PC-3 (cell line): ENCODE data around the gene DRGX. TPM values are rescaled to one million over a fixed set of nuclear protein-coding genes. Genes with fewer than 3 reads are reported as not detected.

ENCODE experiments used
- ATAC-seq: fragments of 200-7000 bp; cut with Tn5 transposase; 2 replicates; pipeline ENCODE4 v1.9.1; 2020; ENCODE audit warnings: mild to moderate bottlenecking, moderate library complexity
- BruUV-seq: library from RNA; stranded (reverse); fragments of 400-500 nt; replicated peaks from 2 replicates; lab custom pipeline; 2021; lab: Mats Ljungman, UMichigan
- CTCF ChIA-PET: fragments of 300-600 bp; sonication (Branson Sonifier 250); formaldehyde crosslinking; loops from one replicate; lab custom pipeline; 2022; ENCODE audit warnings: antibody characterized with exemption; lab: Charles Lee
- POLR2A ChIA-PET: fragments of 300-600 bp; sonication (Branson Sonifier 250); formaldehyde crosslinking; loops from one replicate; lab custom pipeline; 2022; ENCODE audit warnings: antibody characterized with exemption; ENCODE audit not compliant: unreplicated experiment; lab: Charles Lee
- DNase-seq: peaks from one replicate; pipeline ENCODE4 v3.0.0-alpha.2; 2015
- H2AFZ ChIP-seq: fragments of 300-600 bp; sonication (generic); 2 replicates; pipeline ENCODE4 v1.6.0; 2016; ENCODE audit warnings: antibody characterized with exemption, low read length
- H3F3A ChIP-seq: fragments of 300-600 bp; sonication (generic); one replicate; pipeline ENCODE4 v1.6.0; 2017; ENCODE audit warnings: antibody characterized with exemption, low read length, control low read depth, mild to moderate bottlenecking; ENCODE audit not compliant: unreplicated experiment
- H3K27ac ChIP-seq: fragments of 300-600 bp; sonication (generic); 2 replicates; pipeline ENCODE4 v1.5.1; 2016; ENCODE audit warnings: mild to moderate bottlenecking, low read length
- H3K27me3 ChIP-seq: fragments of 300-600 bp; sonication (generic); 2 replicates; pipeline ENCODE4 v1.6.1; 2016; ENCODE audit warnings: low read length, mixed read lengths
- H3K36me3 ChIP-seq: fragments of 300-600 bp; sonication (generic); 2 replicates; pipeline ENCODE4 v1.6.1; 2016; ENCODE audit warnings: low read depth, mixed run types, low read length, mixed read lengths
- H3K4me1 ChIP-seq: fragments of 300-600 bp; sonication (generic); 2 replicates; pipeline ENCODE4 v1.5.1; 2016; ENCODE audit warnings: low read length; ENCODE audit not compliant: insufficient read depth
- H3K4me2 ChIP-seq: fragments of 300-600 bp; sonication (generic); 2 replicates; pipeline ENCODE4 v1.6.0; 2016; ENCODE audit warnings: low read length
- H3K4me3 ChIP-seq: fragments of 300-600 bp; sonication (generic); 2 replicates; pipeline ENCODE4 v1.5.1; 2016; ENCODE audit warnings: mild to moderate bottlenecking, low read length, mixed read lengths
- H3K79me2 ChIP-seq: fragments of 300-600 bp; sonication (generic); 2 replicates; pipeline ENCODE4 v1.6.1; 2017; ENCODE audit warnings: low read length, mixed read lengths
- H3K9ac ChIP-seq: fragments of 300-600 bp; sonication (generic); 2 replicates; pipeline ENCODE4 v1.6.0; 2016; ENCODE audit warnings: mild to moderate bottlenecking, low read length
- H3K9me2 ChIP-seq: fragments of 300-600 bp; sonication (generic); replicated peaks from 2 replicates; pipeline ENCODE4 v1.6.1; 2016; ENCODE audit warnings: mixed run types, low read length, mixed read lengths
- H3K9me3 ChIP-seq: fragments of 300-600 bp; sonication (generic); 2 replicates; pipeline ENCODE4 v1.6.1; 2016; ENCODE audit warnings: low read length, mixed read lengths
- H4K20me1 ChIP-seq: fragments of 300-600 bp; sonication (generic); 2 replicates; pipeline ENCODE4 v1.6.1; 2016; ENCODE audit warnings: low read length, mixed read lengths
- CTCF ChIP-seq: fragments of 300-600 bp; sonication (generic); conservative IDR thresholded peaks from 2 replicates; pipeline ENCODE4 v1.5.1; 2017; ENCODE audit warnings: antibody characterized with exemption, low read depth, mild to moderate bottlenecking, low read length
- EZH2 ChIP-seq: fragments of 300-600 bp; sonication (generic); IDR thresholded peaks from one replicate; pipeline ENCODE4 v1.6.1; 2017; ENCODE audit warnings: antibody characterized with exemption, mild to moderate bottlenecking, low read length; ENCODE audit not compliant: unreplicated experiment
- EZH2phosphoT487 ChIP-seq: fragments of 300-600 bp; sonication (generic); IDR thresholded peaks from 2 replicates; pipeline ENCODE4 v1.6.1; 2018; ENCODE audit warnings: mild to moderate bottlenecking, antibody characterized with exemption, low read length, borderline replicate concordance
- intact Hi-C: fragments of 100-400 bp; cut with micrococcal nuclease; formaldehyde crosslinking; loops from 2 replicates; pipeline ENCODE4 v1.9.0; 2023
- total RNA-seq: library from RNA; depleted of rRNA; stranded (reverse); fragments of >200 nt; gene quantifications from 2 replicates; pipeline ENCODE4 v1.2.3, GENCODE V29; 2014

DRGX gene
- total RNA-seq, 1 experiment from 2014 or later = 0.33 TPM

DNA sequence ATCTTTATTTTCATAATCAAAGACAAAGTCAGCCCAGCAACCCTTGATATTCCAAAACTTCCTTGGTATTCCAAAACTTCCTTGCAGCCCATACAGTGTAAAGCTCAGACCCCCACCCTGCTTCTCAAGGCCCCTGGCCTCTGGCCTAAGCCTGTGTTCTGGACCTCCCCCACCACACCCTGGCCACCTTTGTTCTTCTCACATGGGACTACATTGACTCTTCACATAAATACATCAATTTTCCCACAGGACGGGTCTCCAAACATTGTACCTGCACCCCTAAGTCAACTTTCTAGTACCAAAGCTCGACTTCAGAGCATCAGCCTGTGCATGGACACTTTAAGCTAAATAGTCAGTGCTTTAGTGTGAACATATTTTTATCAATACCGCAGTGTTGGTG is 40.7 kb downstream of the DRGX start:
- no peaks in the 10 kb centered on the region for H3K9me2 ChIP-seq
- ATAC-seq (no peak), DNase-seq (no peak)
- no peak overlapping the region for H3K4me2 ChIP-seq
- ChIA-PET CTCF (no interaction called here), POLR2A (no interaction called here)
- no peaks in the 10 kb centered on the region for H4K20me1 ChIP-seq
- peaks cover 14% of the 10 kb centered on the region; the same call in 1 of the 2 replicates for H3K27me3 ChIP-seq
- no peaks in the 10 kb centered on the region for H3K36me3 ChIP-seq
- no peaks in the 10 kb centered on the region for H3K79me2 ChIP-seq
- peaks cover 19% of the 10 kb centered on the region for H3K4me1 ChIP-seq
- no peak overlapping the region for H2AFZ ChIP-seq
- no peaks in the 10 kb centered on the region for H3F3A ChIP-seq
- TF ChIP-seq CTCF = no peak
- no peak for TF ChIP-seq EZH2
- TF ChIP-seq EZH2phosphoT487 = no peak
- no peak overlapping the region for H3K9ac ChIP-seq
- H3K27ac ChIP-seq = no peak overlapping the region
- BruUV-seq = no TSS peak
- H3K9me3 ChIP-seq = no peaks in the 10 kb centered on the region
- H3K4me3 ChIP-seq = no peak overlapping the region
- intact Hi-C loops = no loop called here

- H3K27ac ChIP-seq = no peak overlapping the region
- TF ChIP-seq EZH2phosphoT487 = no peak
- TF ChIP-seq EZH2 = no peak
- TF ChIP-seq CTCF = no peak
- intact Hi-C loops = no loop called here
- H3K79me2 ChIP-seq = no peaks in the 10 kb centered on the region
- H3K4me2 ChIP-seq = no peak overlapping the region
- ATAC-seq = no peak
- no peaks in the 10 kb centered on the region for H3K9me3 ChIP-seq
- no TSS peak for BruUV-seq
- ChIA-PET POLR2A (no interaction called here), CTCF (no interaction called here)
- H3K4me3 ChIP-seq = no peak overlapping the region
- no peaks in the 10 kb centered on the region for H3K36me3 ChIP-seq
- H3K4me1 ChIP-seq = peaks cover 13% of the 10 kb centered on the region
- no peak overlapping the region for H2AFZ ChIP-seq
- H4K20me1 ChIP-seq = no peaks in the 10 kb centered on the region
- H3K9ac ChIP-seq = no peak overlapping the region
- H3F3A ChIP-seq = no peaks in the 10 kb centered on the region
- DNase-seq = no peak
- H3K27me3 ChIP-seq = peaks cover 14% of the 10 kb centered on the region; the same call in 1 of the 2 replicates
- no peaks in the 10 kb centered on the region for H3K9me2 ChIP-seq
Observed at GRCh38 chr10:49354593-49354992, 41.3 kb downstream of the DRGX start.

- CTCF ChIA-PET = no interaction called here
Observed at GRCh38 chr10:49353895-49354566, 41.9 kb downstream of the DRGX start.

More at GRCh38 chr10:49353895-49354566, 41.9 kb downstream of the DRGX start:
- no peak overlapping the region for H3K4me3 ChIP-seq
- no peak overlapping the region for H3K9ac ChIP-seq
- no peaks in the 10 kb centered on the region for H3F3A ChIP-seq
- POLR2A ChIA-PET = no interaction called here
- H3K4me2 ChIP-seq = no peak overlapping the region
- no peaks in the 10 kb centered on the region for H3K9me3 ChIP-seq
- H3K36me3 ChIP-seq = no peaks in the 10 kb centered on the region
- BruUV-seq = no TSS peak
- peaks cover 13% of the 10 kb centered on the region for H3K4me1 ChIP-seq
- H3K9me2 ChIP-seq = no peaks in the 10 kb centered on the region
- no peaks in the 10 kb centered on the region for H3K79me2 ChIP-seq
- no peak overlapping the region for H2AFZ ChIP-seq
- no peak for DNase-seq
- H3K27ac ChIP-seq = no peak overlapping the region
- intact Hi-C loops = no loop called here
- TF ChIP-seq EZH2 = no peak
- no peak for TF ChIP-seq CTCF
- TF ChIP-seq EZH2phosphoT487 = no peak
- H3K27me3 ChIP-seq = peaks cover 14% of the 10 kb centered on the region; the same call in 1 of the 2 replicates
- ATAC-seq = no peak
- H4K20me1 ChIP-seq = no peaks in the 10 kb centered on the region
